MM.1S (cell line): Measurements from ENCODE around the gene SPOCK3.
A peak's percentile ranks its signal among the peaks of the same experiment; 100 is the strongest.

Experiments
- DNase-seq: peaks from one replicate; pipeline ENCODE4 v3.0.0-alpha.2; 2015
- H2AFZ ChIP-seq: fragments of 300-600 bp; sonication (generic); 2 replicates; pipeline ENCODE4 v1.6.0; 2016; ENCODE audit warnings: antibody characterized with exemption, low read length
- H3F3A ChIP-seq: fragments of 300-600 bp; sonication (generic); 2 replicates; pipeline ENCODE4 v1.6.1; 2016; ENCODE audit warnings: mild to moderate bottlenecking, antibody characterized with exemption, low read length, moderate library complexity, mixed read lengths; ENCODE audit not compliant: insufficient read depth
- H3K27ac ChIP-seq: fragments of 300-600 bp; sonication (generic); 2 replicates; pipeline ENCODE4 v1.5.1; 2016; ENCODE audit warnings: mild to moderate bottlenecking, low read length
- H3K27me3 ChIP-seq: fragments of 300-600 bp; sonication (generic); replicated peaks from 2 replicates; pipeline ENCODE4 v1.6.0; 2016; ENCODE audit warnings: low read length; ENCODE audit not compliant: insufficient read depth
- H3K36me3 ChIP-seq: fragments of 300-600 bp; sonication (generic); replicated peaks from 2 replicates; pipeline ENCODE4 v1.6.1; 2016; ENCODE audit warnings: mild to moderate bottlenecking, low read length, mixed read lengths; ENCODE audit not compliant: insufficient read depth
- H3K4me1 ChIP-seq: fragments of 300-600 bp; sonication (generic); 2 replicates; pipeline ENCODE4 v1.6.1; 2016; ENCODE audit warnings: low read length, mixed read lengths
- H3K4me2 ChIP-seq: fragments of 300-600 bp; sonication (generic); 2 replicates; pipeline ENCODE4 v1.6.0; 2016; ENCODE audit warnings: low read depth, low read length
- H3K4me3 ChIP-seq: fragments of 300-600 bp; sonication (generic); 2 replicates; pipeline ENCODE4 v1.5.1; 2016; ENCODE audit warnings: low read length, mixed read lengths
- H3K79me2 ChIP-seq: fragments of 300-600 bp; sonication (generic); 2 replicates; pipeline ENCODE4 v1.6.1; 2016; ENCODE audit warnings: mixed run types, low read length, mixed read lengths
- H3K9ac ChIP-seq: fragments of 300-600 bp; sonication (generic); 2 replicates; pipeline ENCODE4 v1.6.1; 2016; ENCODE audit warnings: low read length, mixed read lengths
- H3K9me2 ChIP-seq: fragments of 300-600 bp; sonication (generic); replicated peaks from 2 replicates; pipeline ENCODE4 v1.6.1; 2016; ENCODE audit warnings: mild to moderate bottlenecking, low read length, mixed read lengths; ENCODE audit not compliant: insufficient read depth
- H3K9me3 ChIP-seq: fragments of 300-600 bp; sonication (generic); replicated peaks from 2 replicates; pipeline ENCODE4 v1.6.1; 2016; ENCODE audit warnings: mild to moderate bottlenecking, low read length, mixed read lengths; ENCODE audit not compliant: insufficient read depth
- H4K20me1 ChIP-seq: fragments of 300-600 bp; sonication (generic); 2 replicates; pipeline ENCODE4 v1.6.1; 2016; ENCODE audit warnings: mild to moderate bottlenecking, low read length, moderate library complexity, mixed read lengths; ENCODE audit not compliant: insufficient read depth
- CTCF ChIP-seq: fragments of 300-600 bp; sonication (generic); IDR thresholded peaks from 2 replicates; pipeline ENCODE4 v1.5.1; 2016; ENCODE audit warnings: antibody characterized with exemption, low read length, mixed read lengths
- EZH2 ChIP-seq: fragments of 300-600 bp; sonication (generic); optimal IDR thresholded peaks from 2 replicates; pipeline ENCODE3; 2017; ENCODE audit warnings: low read depth, mild to moderate bottlenecking, antibody characterized with exemption, low read length, mixed read lengths
- EZH2phosphoT487 ChIP-seq: fragments of 300-600 bp; sonication (generic); IDR thresholded peaks from 2 replicates; pipeline ENCODE4 v1.6.1; 2018; ENCODE audit warnings: antibody characterized with exemption, low read length

Gene SPOCK3

GRCh38 chr4:167025670-167026069, 208.6 kb downstream of the SPOCK3 start:
- DNase-seq = no peak
- H3K27ac ChIP-seq = no peak overlapping the region
- H4K20me1 ChIP-seq = no peaks in the 10 kb centered on the region
- no peaks in the 10 kb centered on the region for H3K79me2 ChIP-seq
- TF ChIP-seq CTCF = no peak
- no peak for TF ChIP-seq EZH2
- no peak for TF ChIP-seq EZH2phosphoT487
- H3K9me3 ChIP-seq = no peaks in the 10 kb centered on the region
- no peaks in the 10 kb centered on the region for H3K9me2 ChIP-seq
- H3K36me3 ChIP-seq = no peaks in the 10 kb centered on the region
- H2AFZ ChIP-seq = no peak overlapping the region
- H3K4me3 ChIP-seq = no peak overlapping the region
- no peaks in the 10 kb centered on the region for H3K4me1 ChIP-seq
- H3K27me3 ChIP-seq = no peaks in the 10 kb centered on the region
- no peak overlapping the region for H3K9ac ChIP-seq
- H3K4me2 ChIP-seq = no peak overlapping the region
- no peaks in the 10 kb centered on the region for H3F3A ChIP-seq

- no peak overlapping the region for H2AFZ ChIP-seq
- no peak for TF ChIP-seq EZH2phosphoT487
- H3K4me2 ChIP-seq = no peak overlapping the region
- H3K9ac ChIP-seq = no peak overlapping the region
- H3K4me3 ChIP-seq = no peak overlapping the region
- H3F3A ChIP-seq = no peaks in the 10 kb centered on the region
- H3K27ac ChIP-seq = no peak overlapping the region
- no peaks in the 10 kb centered on the region for H4K20me1 ChIP-seq
- no peaks in the 10 kb centered on the region for H3K9me2 ChIP-seq
- H3K9me3 ChIP-seq = no peaks in the 10 kb centered on the region
- H3K4me1 ChIP-seq = no peaks in the 10 kb centered on the region
- no peaks in the 10 kb centered on the region for H3K27me3 ChIP-seq
- no peaks in the 10 kb centered on the region for H3K79me2 ChIP-seq
- no peak for DNase-seq
- no peaks in the 10 kb centered on the region for H3K36me3 ChIP-seq
These were observed 210.8 kb downstream of the SPOCK3 start for GRCh38 chr4:167023364-167023925.

DNA sequence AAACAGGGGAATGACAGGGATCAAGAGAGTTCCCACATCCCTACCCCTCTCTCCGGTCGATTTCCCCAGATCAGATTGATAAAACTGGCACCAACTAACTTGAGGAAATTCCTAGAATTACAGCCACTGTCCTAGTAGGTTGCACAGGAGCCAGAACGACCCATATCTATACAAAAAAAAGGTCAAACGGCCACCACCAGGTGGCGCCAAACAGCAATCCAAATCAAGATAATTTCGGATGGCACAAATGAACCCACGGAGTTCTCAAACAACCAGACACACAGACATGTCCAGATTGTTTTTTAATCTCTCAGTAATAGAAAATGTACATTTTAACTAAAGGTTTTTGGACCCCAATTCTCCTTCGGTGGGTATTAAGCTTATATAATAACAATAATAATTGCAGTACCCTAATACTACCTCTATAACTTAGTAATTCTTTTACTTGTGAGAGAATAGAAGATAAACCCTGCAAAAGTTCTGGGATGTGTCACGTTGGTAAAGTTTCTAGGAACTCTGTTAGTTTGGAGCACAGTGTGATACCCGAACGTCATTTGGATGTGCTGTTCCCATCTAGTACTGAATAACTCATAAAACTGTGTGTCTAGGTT, 212.6 kb downstream of the SPOCK3 start:
- Histone ChIP-seq H3K79me2 (no peaks in the 10 kb centered on the region), H3K27ac (no peak overlapping the region), H3K4me1 (no peaks in the 10 kb centered on the region), H3K36me3 (no peaks in the 10 kb centered on the region), H3K9me2 (no peaks in the 10 kb centered on the region), H3K9ac (no peak overlapping the region), H3F3A (no peaks in the 10 kb centered on the region), H3K27me3 (no peaks in the 10 kb centered on the region), H3K4me2 (no peak overlapping the region), H4K20me1 (no peaks in the 10 kb centered on the region), H3K9me3 (no peaks in the 10 kb centered on the region), H2AFZ (no peak overlapping the region), H3K4me3 (no peak overlapping the region)
- peak; percentile 81 for TF ChIP-seq CTCF
- no peak for TF ChIP-seq EZH2phosphoT487
- TF ChIP-seq EZH2 = no peak
- peak; percentile 55 for DNase-seq

- DNase-seq = no peak
- Histone ChIP-seq H3K36me3 (no peaks in the 10 kb centered on the region), H3K9me3 (no peaks in the 10 kb centered on the region), H3K27me3 (no peaks in the 10 kb centered on the region), H3K9ac (no peak overlapping the region), H3K79me2 (no peaks in the 10 kb centered on the region), H4K20me1 (no peaks in the 10 kb centered on the region), H3F3A (no peaks in the 10 kb centered on the region), H2AFZ (no peak overlapping the region), H3K4me1 (no peaks in the 10 kb centered on the region), H3K27ac (no peak overlapping the region), H3K4me2 (no peak overlapping the region), H3K9me2 (no peaks in the 10 kb centered on the region), H3K4me3 (no peak overlapping the region)
- TF ChIP-seq CTCF (peak; percentile 30), EZH2 (no peak), EZH2phosphoT487 (no peak)
These were observed 213.9 kb downstream of the SPOCK3 start for GRCh38 chr4:167020410-167020809.
